Kasumi-1 (cell line): ENCODE results near the gene GAS2L1.

Experiments used
- DNase-seq, 2 experiments: peaks; one replicate each; lab custom pipeline; 2025; lab: John Stamatoyannopoulos, UW

GAS2L1 gene

GRCh38 chr22:29275819-29276565 lies 30.5 kb upstream of the GAS2L1 start:
- no peak for DNase-seq

GRCh38 chr22:29277927-29278326 lies 28.5 kb upstream of the GAS2L1 start:
- no peak for DNase-seq

- DNase-seq: no peak
These were observed 22.3 kb upstream of the GAS2L1 start for GRCh38 chr22:29284196-29284595.

GRCh38 chr22:29288837-29289236 lies 17.6 kb upstream of the GAS2L1 start:
- DNase-seq: no peak

- DNase-seq: no peak
These were observed 16.4 kb upstream of the GAS2L1 start for GRCh38 chr22:29290061-29290460.

GRCh38 chr22:29291215-29291614 lies 15.2 kb upstream of the GAS2L1 start:
- DNase-seq: peak in 1 of 2 experiments; percentile 19

GRCh38 chr22:29292379-29292778 lies 14.1 kb upstream of the GAS2L1 start:
- no peak for DNase-seq

- no peak for DNase-seq
These were observed 7.8 kb upstream of the GAS2L1 start for GRCh38 chr22:29298641-29299040.

- DNase-seq: no peak
These were observed 7.1 kb upstream of the GAS2L1 start for GRCh38 chr22:29299136-29299900.

GRCh38 chr22:29300467-29300806 lies 6.0 kb upstream of the GAS2L1 start:
- DNase-seq: no peak

GRCh38 chr22:29300807-29301601 lies 5.4 kb upstream of the GAS2L1 start:
- DNase-seq: no peak

- no peak for DNase-seq
These were observed 4.6 kb upstream of the GAS2L1 start for GRCh38 chr22:29301716-29302401.

- no peak for DNase-seq
These were observed 4.1 kb upstream of the GAS2L1 start for GRCh38 chr22:29302402-29302680.

GRCh38 chr22:29302681-29303465 lies 3.6 kb upstream of the GAS2L1 start:
- no peak for DNase-seq

GRCh38 chr22:29305836-29306174 lies 645 bp upstream of the GAS2L1 start:
- DNase-seq: no peak

GRCh38 chr22:29306835-29307595 lies 565 bp downstream of the GAS2L1 start:
- DNase-seq: peak; percentile 38 to 66

- no peak for DNase-seq
These were observed 1.2 kb downstream of the GAS2L1 start for GRCh38 chr22:29307596-29308147.

GRCh38 chr22:29308148-29308790 lies 1.8 kb downstream of the GAS2L1 start:
- no peak for DNase-seq

GRCh38 chr22:29308791-29309262 lies 2.4 kb downstream of the GAS2L1 start:
- DNase-seq: peak; percentile 15 to 38
